ENCODE data around the gene FANCC. TPM values are rescaled to one million over a fixed set of nuclear protein-coding genes. Genes with fewer than 3 reads are reported as not detected.

Gene FANCC
- total RNA-seq, 1 experiment from 2014 or later = 14.0 TPM

GRCh38 chr9:95150903-95151302, 166.6 kb downstream of the FANCC start:
- no peak overlapping the region for H3K4me3 ChIP-seq (ENCODE audit: low read length)
- H3K9ac ChIP-seq (ENCODE audit: low read length) = no peak overlapping the region
- H3K27ac ChIP-seq (ENCODE audit: low read length) = no peak overlapping the region
- no peak for DNase-seq
- H3K4me1 ChIP-seq (ENCODE audit: low read length) = peaks cover 8% of the 10 kb centered on the region
- no peak overlapping the region for H2AFZ ChIP-seq (ENCODE audit: low read length)
- no peak overlapping the region for H3K4me2 ChIP-seq (ENCODE audit: low read depth, low read length, poor library complexity, severe bottlenecking)
- H3K79me2 ChIP-seq (ENCODE audit: low read length) = no peaks in the 10 kb centered on the region
- no peaks in the 10 kb centered on the region for H3K9me2 ChIP-seq (replicated peaks; ENCODE audit: insufficient read depth, low read length)
- H3K27me3 ChIP-seq (ENCODE audit: low read length) = no peaks in the 10 kb centered on the region
- H4K20me1 ChIP-seq (ENCODE audit: insufficient read depth, low read depth, low read length) = no peaks in the 10 kb centered on the region
- no peaks in the 10 kb centered on the region for H3K9me3 ChIP-seq (ENCODE audit: low read length)
- no peaks in the 10 kb centered on the region for H3K36me3 ChIP-seq (ENCODE audit: insufficient read depth, low read length)

- H3K27ac ChIP-seq (ENCODE audit: low read length) = no peak overlapping the region
- H3K27me3 ChIP-seq (ENCODE audit: low read length) = no peaks in the 10 kb centered on the region
- H2AFZ ChIP-seq (ENCODE audit: low read length) = no peak overlapping the region
- H3K9me3 ChIP-seq (ENCODE audit: low read length) = no peaks in the 10 kb centered on the region
- H3K4me3 ChIP-seq (ENCODE audit: low read length) = no peak overlapping the region
- no peak overlapping the region for H3K4me2 ChIP-seq (ENCODE audit: low read depth, low read length, poor library complexity, severe bottlenecking)
- H3K9me2 ChIP-seq (replicated peaks; ENCODE audit: insufficient read depth, low read length) = no peaks in the 10 kb centered on the region
- H3K4me1 ChIP-seq (ENCODE audit: low read length) = peaks cover 2% of the 10 kb centered on the region
- H4K20me1 ChIP-seq (ENCODE audit: insufficient read depth, low read depth, low read length) = no peaks in the 10 kb centered on the region
- no peak overlapping the region for H3K9ac ChIP-seq (ENCODE audit: low read length)
- no peak for DNase-seq
- no peaks in the 10 kb centered on the region for H3K79me2 ChIP-seq (ENCODE audit: low read length)
- H3K36me3 ChIP-seq (ENCODE audit: insufficient read depth, low read length) = no peaks in the 10 kb centered on the region
Observed at GRCh38 chr9:95148208-95148520, 169.3 kb downstream of the FANCC start.

- Histone ChIP-seq H3K79me2 (ENCODE audit: low read length) (no peaks in the 10 kb centered on the region), H3K4me2 (ENCODE audit: low read depth, low read length, poor library complexity, severe bottlenecking) (no peak overlapping the region), H4K20me1 (ENCODE audit: insufficient read depth, low read depth, low read length) (no peaks in the 10 kb centered on the region), H3K9me3 (ENCODE audit: low read length) (no peaks in the 10 kb centered on the region), H3K4me3 (ENCODE audit: low read length) (no peak overlapping the region), H2AFZ (ENCODE audit: low read length) (no peak overlapping the region), H3K4me1 (ENCODE audit: low read length) (no peaks in the 10 kb centered on the region), H3K27ac (ENCODE audit: low read length) (no peak overlapping the region), H3K36me3 (ENCODE audit: insufficient read depth, low read length) (no peaks in the 10 kb centered on the region), H3K9ac (ENCODE audit: low read length) (no peak overlapping the region), H3K9me2 (replicated peaks; ENCODE audit: insufficient read depth, low read length) (no peaks in the 10 kb centered on the region), H3K27me3 (ENCODE audit: low read length) (no peaks in the 10 kb centered on the region)
- no peak for DNase-seq
Observed at GRCh38 chr9:95147452-95148207, 169.9 kb downstream of the FANCC start.

GRCh38 chr9:95143591-95144561, 173.6 kb downstream of the FANCC start:
- Histone ChIP-seq H3K27me3 (ENCODE audit: low read length) (no peaks in the 10 kb centered on the region), H4K20me1 (ENCODE audit: insufficient read depth, low read depth, low read length) (no peaks in the 10 kb centered on the region), H3K9me3 (ENCODE audit: low read length) (no peaks in the 10 kb centered on the region), H3K9ac (ENCODE audit: low read length) (no peak overlapping the region), H3K36me3 (ENCODE audit: insufficient read depth, low read length) (no peaks in the 10 kb centered on the region), H3K4me1 (ENCODE audit: low read length) (peaks cover 4% of the 10 kb centered on the region), H3K4me2 (ENCODE audit: low read depth, low read length, poor library complexity, severe bottlenecking) (no peak overlapping the region), H3K4me3 (ENCODE audit: low read length) (no peak overlapping the region), H3K9me2 (replicated peaks; ENCODE audit: insufficient read depth, low read length) (no peaks in the 10 kb centered on the region), H3K27ac (ENCODE audit: low read length) (no peak overlapping the region), H3K79me2 (ENCODE audit: low read length) (no peaks in the 10 kb centered on the region), H2AFZ (ENCODE audit: low read length) (no peak overlapping the region)
- DNase-seq = no peak

- H4K20me1 ChIP-seq (ENCODE audit: insufficient read depth, low read depth, low read length) = no peaks in the 10 kb centered on the region
- H3K79me2 ChIP-seq (ENCODE audit: low read length) = no peaks in the 10 kb centered on the region
- no peaks in the 10 kb centered on the region for H3K9me2 ChIP-seq (replicated peaks; ENCODE audit: insufficient read depth, low read length)
- H3K4me2 ChIP-seq (ENCODE audit: low read depth, low read length, poor library complexity, severe bottlenecking) = no peak overlapping the region
- H3K36me3 ChIP-seq (ENCODE audit: insufficient read depth, low read length) = no peaks in the 10 kb centered on the region
- no peak overlapping the region for H3K27ac ChIP-seq (ENCODE audit: low read length)
- no peaks in the 10 kb centered on the region for H3K9me3 ChIP-seq (ENCODE audit: low read length)
- no peak for DNase-seq
- H3K4me3 ChIP-seq (ENCODE audit: low read length) = no peak overlapping the region
- peaks cover 4% of the 10 kb centered on the region for H3K4me1 ChIP-seq (ENCODE audit: low read length)
- H3K27me3 ChIP-seq (ENCODE audit: low read length) = no peaks in the 10 kb centered on the region
- H3K9ac ChIP-seq (ENCODE audit: low read length) = no peak overlapping the region
- no peak overlapping the region for H2AFZ ChIP-seq (ENCODE audit: low read length)
Observed at GRCh38 chr9:95142728-95143127, 174.8 kb downstream of the FANCC start.

GRCh38 chr9:95142315-95142714, 175.2 kb downstream of the FANCC start:
- Histone ChIP-seq H2AFZ (ENCODE audit: low read length) (no peak overlapping the region), H3K27me3 (ENCODE audit: low read length) (no peaks in the 10 kb centered on the region)
- no peak for DNase-seq

GRCh38 chr9:95140821-95141220, 176.7 kb downstream of the FANCC start:
- H3K9me3 ChIP-seq (ENCODE audit: low read length) = no peaks in the 10 kb centered on the region

More at GRCh38 chr9:95142315-95142714, 175.2 kb downstream of the FANCC start:
- Histone ChIP-seq H3K79me2 (ENCODE audit: low read length) (no peaks in the 10 kb centered on the region), H3K4me3 (ENCODE audit: low read length) (no peak overlapping the region), H3K27ac (ENCODE audit: low read length) (no peak overlapping the region), H3K9me3 (ENCODE audit: low read length) (no peaks in the 10 kb centered on the region), H3K4me2 (ENCODE audit: low read depth, low read length, poor library complexity, severe bottlenecking) (no peak overlapping the region), H4K20me1 (ENCODE audit: insufficient read depth, low read depth, low read length) (no peaks in the 10 kb centered on the region), H3K9me2 (replicated peaks; ENCODE audit: insufficient read depth, low read length) (no peaks in the 10 kb centered on the region), H3K4me1 (ENCODE audit: low read length) (peaks cover 4% of the 10 kb centered on the region), H3K36me3 (ENCODE audit: insufficient read depth, low read length) (no peaks in the 10 kb centered on the region), H3K9ac (ENCODE audit: low read length) (no peak overlapping the region)

GRCh38 chr9:95139126-95139525, 178.4 kb downstream of the FANCC start:
- Histone ChIP-seq H4K20me1 (ENCODE audit: insufficient read depth, low read depth, low read length) (no peaks in the 10 kb centered on the region), H3K4me3 (ENCODE audit: low read length) (no peak overlapping the region)

More at GRCh38 chr9:95140821-95141220, 176.7 kb downstream of the FANCC start:
- H3K9me2 ChIP-seq (replicated peaks; ENCODE audit: insufficient read depth, low read length) = no peaks in the 10 kb centered on the region
- DNase-seq = no peak
- no peaks in the 10 kb centered on the region for H3K36me3 ChIP-seq (ENCODE audit: insufficient read depth, low read length)
- H3K9ac ChIP-seq (ENCODE audit: low read length) = no peak overlapping the region
- H3K27me3 ChIP-seq (ENCODE audit: low read length) = no peaks in the 10 kb centered on the region
- no peak overlapping the region for H3K4me3 ChIP-seq (ENCODE audit: low read length)
- H3K79me2 ChIP-seq (ENCODE audit: low read length) = no peaks in the 10 kb centered on the region
- H4K20me1 ChIP-seq (ENCODE audit: insufficient read depth, low read depth, low read length) = no peaks in the 10 kb centered on the region
- H3K4me2 ChIP-seq (ENCODE audit: low read depth, low read length, poor library complexity, severe bottlenecking) = no peak overlapping the region
- H3K27ac ChIP-seq (ENCODE audit: low read length) = no peak overlapping the region
- H2AFZ ChIP-seq (ENCODE audit: low read length) = no peak overlapping the region
- H3K4me1 ChIP-seq (ENCODE audit: low read length) = peaks cover 4% of the 10 kb centered on the region

More at GRCh38 chr9:95139126-95139525, 178.4 kb downstream of the FANCC start:
- peaks cover 4% of the 10 kb centered on the region for H3K4me1 ChIP-seq (ENCODE audit: low read length)
- no peak overlapping the region for H3K9ac ChIP-seq (ENCODE audit: low read length)
- H3K4me2 ChIP-seq (ENCODE audit: low read depth, low read length, poor library complexity, severe bottlenecking) = no peak overlapping the region
- H3K27me3 ChIP-seq (ENCODE audit: low read length) = no peaks in the 10 kb centered on the region
- no peaks in the 10 kb centered on the region for H3K79me2 ChIP-seq (ENCODE audit: low read length)
- no peak overlapping the region for H3K27ac ChIP-seq (ENCODE audit: low read length)
- H3K36me3 ChIP-seq (ENCODE audit: insufficient read depth, low read length) = no peaks in the 10 kb centered on the region
- H3K9me2 ChIP-seq (replicated peaks; ENCODE audit: insufficient read depth, low read length) = no peaks in the 10 kb centered on the region
- H3K9me3 ChIP-seq (ENCODE audit: low read length) = no peaks in the 10 kb centered on the region
- H2AFZ ChIP-seq (ENCODE audit: low read length) = no peak overlapping the region
- no peak for DNase-seq

Data from Karpas-422 (cell line).